Measurements from ENCODE around the gene HMG20B.
"Not testable (repeated sequence)": the region's sequence is repeated elsewhere in the genome, so short reads cannot be mapped to it uniquely, and the experiment has no call there.

The HMG20B gene

DNA sequence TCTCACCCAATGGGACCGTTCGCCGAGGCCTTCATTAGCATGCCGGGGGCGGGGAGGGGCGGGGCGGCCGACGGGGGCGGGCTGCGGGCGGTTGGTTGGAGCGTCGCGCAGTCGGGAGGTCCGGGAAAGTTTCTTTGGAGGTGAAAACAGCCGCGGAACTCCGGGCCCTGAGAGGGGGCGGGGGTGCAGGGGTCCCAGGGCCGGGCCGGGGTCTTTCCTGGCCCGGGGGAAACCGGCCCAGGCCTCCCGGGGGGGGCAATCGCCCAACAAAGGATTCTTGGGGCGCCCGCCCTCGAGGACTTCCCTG is at the start of gene HMG20B:
HMG20B (plus strand) TSS at position 90 of the 307 bp plus-strand sequence. CDS start 366 bp downstream, outside the sequence.
- no peak for DNase-seq

DNA sequence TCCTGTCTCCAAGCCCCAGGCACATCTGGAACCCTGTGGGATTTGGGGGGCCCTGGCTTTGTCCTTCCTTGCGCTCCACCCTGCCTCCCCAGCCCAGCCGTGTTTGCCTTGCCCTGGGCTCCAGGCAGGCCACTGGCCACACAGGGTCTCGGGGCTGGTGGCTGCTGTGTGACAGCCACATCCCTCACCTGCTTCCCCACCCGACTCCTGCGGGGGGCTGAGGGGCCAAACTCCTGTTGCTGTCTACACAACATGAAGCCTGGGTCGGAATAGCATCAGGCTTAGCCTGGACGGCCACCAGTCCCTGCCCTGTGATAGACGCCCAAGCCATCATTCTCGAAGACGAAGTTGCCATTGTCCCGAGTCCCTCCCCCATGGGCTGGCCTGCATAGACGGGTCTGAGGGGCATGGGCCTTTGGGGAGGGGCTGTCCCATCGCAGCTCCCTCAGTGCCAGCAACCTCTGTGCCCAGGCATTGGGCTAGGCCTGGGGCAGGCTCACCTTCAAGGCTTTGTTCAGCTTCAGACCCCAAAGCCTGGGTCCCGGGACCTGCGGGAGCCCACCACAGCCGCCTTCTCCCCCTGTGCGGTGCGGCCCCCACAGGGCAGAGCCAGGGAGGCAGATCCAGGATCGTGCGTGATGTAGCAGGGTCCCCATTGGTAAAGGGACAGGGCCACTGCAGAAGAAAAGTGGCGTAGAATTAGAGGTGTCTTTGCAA is 49.2 kb upstream of the HMG20B start:
- no peak for DNase-seq

DNA sequence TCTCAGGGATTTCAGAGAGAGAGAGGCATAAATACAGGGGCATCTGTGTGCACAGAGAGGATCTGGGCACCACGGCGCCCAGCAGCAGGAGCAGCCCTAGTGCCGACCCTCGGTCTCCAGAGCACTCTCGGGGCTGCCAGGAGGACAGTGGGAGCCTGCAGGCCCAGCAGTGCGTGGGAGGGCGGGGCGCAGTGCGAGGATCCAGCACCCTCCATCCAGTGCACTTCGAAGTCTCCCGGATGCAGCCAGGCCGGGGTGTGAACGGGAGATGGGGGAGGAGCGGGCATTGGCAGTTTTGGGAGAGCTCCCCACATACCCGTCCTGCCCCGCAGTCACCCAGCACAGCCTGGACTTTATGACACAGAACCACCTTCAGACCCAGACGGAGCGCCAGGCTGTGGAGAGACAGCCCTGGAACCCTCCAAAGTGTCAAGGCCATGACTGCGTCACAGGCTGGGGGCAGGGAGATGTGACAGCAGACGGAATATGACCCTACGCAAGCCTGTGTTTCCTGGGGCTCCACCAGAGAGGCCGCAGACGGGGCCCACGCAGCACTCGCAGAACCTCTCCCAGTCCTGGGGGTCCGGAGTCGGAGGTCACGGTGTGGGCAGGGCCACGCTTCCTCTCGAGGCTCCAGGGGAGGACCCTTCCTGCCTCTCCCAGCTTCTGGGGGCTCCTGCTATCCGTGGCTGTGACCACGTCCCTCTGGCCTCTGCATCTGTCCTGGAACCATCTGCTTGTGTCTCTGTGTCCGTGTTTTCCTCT is 48.5 kb upstream of the HMG20B start:
- no peak for DNase-seq

DNA sequence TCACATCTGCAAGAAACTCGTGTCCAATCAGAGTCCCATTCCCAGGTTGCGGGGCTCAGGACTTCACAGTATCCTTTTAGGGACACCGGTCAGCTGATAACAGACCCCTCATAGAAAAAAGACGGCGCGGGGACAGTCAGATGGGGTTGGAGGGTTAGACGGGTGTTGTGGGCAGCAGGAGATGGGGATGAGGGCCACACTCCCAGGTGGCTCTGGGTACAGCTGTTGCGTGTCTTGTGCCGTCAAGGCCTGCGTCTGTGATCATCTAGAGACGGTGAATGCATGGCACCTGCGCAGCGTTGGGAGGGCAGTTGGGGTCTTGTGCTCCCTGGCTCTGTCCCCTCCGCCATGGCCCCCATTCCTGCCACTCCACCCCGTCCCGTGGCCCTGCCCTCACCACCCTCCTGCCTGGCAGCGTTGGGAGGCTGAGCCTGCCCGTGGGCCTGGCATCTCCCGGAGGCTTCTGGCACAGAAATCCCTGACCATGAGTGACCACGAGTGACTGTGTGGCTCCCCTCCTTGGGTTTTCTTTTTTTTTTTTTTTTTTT is 47.8 kb upstream of the HMG20B start:
- no peak for DNase-seq

DNA sequence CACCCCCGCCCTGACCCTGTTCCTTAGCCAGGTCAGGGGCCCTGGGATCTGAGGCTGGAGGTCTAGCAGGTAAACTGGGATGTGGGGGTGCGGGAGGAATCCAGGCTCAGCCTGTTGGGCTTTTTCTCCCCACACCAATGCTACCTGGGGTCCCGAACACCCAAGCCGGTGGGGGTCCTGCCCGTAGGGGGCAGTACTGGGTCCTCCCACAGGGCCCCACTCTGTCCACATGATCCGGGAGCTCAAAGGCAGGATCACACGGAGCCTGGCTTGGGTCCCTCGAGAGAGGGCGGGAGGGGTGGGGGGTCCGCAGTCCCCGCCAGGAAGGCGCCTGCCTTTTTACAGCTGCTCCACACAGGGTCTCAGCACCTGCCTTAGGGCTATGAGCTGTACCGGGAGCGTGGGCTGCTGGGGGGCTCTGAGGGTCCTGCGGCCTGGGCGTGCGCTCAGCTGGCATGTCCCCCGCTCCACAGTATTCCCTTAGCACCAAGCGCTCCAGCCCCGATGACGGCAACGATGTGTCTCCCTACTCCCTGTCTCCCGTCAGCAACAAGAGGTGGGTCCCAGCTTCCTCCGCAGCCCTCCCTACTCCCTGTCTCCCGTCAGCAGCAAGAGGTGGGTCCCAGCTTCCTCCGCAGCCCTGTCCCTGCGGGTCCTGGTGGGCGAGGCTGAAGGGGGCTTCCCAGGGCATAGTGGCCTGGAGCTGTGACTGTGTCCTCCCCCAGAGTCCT is 46.1 kb upstream of the HMG20B start:
- no peak for DNase-seq

DNA sequence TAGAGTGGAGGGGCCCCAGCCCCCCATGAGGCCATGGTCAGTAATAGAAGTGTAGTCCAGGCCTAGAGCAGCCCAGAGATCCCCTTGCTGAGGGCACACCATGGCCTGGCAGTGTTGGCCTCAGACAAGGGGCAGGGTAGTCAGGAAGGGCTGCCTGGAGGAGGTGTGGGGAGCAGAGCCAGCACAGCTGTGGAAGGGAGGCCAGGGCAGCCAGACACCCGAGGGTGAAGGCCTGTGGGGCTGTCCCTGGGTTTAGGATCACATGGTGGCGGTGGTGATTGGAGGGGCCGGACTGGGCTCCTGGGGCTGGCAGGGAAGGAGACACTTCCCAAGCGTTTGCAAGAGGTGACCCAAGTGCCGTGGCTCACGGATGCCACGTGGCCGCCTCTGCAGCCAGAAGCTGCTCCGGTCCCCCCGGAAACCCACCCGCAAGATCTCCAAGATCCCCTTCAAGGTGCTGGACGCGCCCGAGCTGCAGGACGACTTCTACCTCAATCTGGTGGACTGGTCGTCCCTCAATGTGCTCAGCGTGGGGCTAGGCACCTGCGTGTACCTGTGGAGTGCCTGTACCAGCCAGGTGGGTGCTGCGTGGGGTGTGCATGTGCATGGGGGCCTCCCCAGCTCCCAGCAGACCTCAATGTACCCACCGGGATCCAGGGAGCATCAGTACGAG is 45.4 kb upstream of the HMG20B start:
- DNase-seq = no peak

DNA sequence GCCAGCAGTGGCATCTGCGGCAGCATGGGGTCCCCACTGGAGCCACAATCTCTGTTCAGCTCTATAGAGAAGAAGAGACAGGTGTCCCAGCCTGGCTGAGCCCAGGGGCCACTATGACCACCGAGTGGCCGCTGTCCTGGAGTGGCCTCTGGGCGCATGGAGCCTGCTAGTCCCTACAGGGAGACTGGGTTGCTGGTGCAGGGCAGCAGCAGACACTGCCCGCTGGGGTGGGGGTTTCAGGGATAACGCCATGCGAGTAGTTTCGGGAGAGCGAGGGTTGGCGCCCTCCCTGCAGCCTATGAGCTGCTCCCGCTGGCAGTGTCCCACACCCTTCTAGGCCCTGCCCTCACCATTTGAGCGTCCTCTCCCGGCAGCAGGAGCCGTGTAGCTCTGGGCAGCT is 44.7 kb upstream of the HMG20B start:
- no peak for DNase-seq

- no peak for DNase-seq
Observed at GRCh38 chr19:3528539-3529211, 44.1 kb upstream of the HMG20B start.

DNA sequence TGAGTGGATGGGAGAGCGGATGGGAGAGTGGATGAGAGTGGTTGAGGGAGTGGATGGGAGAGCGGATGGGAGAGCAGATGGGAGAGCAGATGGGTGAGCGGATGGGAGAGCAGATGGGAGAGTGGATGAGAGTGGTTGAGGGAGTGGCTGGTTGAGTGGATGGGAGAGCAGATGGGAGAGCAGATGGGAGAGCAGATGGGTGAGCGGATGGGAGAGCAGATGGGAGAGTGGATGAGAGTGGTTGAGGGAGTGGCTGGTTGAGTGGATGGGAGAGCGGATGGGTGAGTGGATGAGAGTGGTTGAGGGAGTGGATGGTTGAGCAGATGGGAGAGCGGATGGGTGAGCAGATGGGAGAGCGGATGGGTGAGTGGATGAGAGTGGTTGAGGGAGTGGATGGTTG is 43.4 kb upstream of the HMG20B start:
- not testable (repeated sequence) for DNase-seq

DNA sequence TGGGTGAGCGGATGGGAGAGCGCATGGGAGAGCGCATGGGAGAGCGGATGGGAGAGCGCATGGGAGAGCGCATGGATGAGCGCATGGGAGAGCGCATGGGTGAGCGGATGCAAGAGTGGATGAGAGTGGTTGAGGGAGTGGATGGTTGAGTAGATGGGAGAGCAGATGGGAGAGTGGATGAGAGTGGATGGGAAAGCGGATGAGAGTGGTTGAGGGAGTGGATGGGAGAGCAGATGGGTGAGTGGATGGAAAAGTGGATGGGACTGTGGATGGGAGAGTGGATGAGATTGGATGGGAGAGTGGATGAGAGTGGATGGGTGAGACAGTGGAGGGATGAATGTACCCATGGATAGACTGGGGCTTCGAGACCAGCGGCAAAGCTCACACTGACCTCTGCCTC is 42.4 kb upstream of the HMG20B start:
- DNase-seq = no peak

GRCh38 chr19:3531716-3532115 is 41.0 kb upstream of the HMG20B start:
- DNase-seq = no peak

DNA sequence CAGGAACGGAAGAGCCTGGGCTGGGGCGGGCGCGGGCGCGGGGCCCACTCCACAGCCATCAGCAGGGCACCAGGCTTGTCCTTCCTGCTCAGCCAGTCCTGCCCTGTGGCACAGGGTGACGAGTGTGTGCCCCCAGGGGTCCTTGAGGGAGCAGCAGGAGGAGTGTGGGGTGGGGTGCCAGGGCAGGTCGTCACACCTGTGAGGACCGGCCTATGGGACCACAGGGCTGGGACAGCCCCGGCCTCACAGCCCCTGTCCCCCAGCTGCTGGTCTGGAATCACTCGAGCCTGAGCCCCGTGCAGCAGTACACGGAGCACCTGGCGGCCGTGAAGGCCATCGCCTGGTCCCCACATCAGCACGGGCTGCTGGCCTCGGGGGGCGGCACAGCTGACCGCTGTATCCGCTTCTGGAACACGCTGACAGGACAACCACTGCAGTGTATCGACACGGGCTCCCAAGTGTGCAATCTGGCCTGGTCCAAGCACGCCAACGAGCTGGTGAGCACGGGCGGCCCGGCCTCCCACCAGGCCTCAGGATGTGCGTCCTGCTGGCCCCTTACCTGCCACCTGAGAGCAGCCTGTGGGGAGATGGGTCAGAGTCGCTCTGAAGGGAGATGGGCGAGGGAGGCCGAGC is 40.5 kb upstream of the HMG20B start:
- no peak for DNase-seq

DNA sequence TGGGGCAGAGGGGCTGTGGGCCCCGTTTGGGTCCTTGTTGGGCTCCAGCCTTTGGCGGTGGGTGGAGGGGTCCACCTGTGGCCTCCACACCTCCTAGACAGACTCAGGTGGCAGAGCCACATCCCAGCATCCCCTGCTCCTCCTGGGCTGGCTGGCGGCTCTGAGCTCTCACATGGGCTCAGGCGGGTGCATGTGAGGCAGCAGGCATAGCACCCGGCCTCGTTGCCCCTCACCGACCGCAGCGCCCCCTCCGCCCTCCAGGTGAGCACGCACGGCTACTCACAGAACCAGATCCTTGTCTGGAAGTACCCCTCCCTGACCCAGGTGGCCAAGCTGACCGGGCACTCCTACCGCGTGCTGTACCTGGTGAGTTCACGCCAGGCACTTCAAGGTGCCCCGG is 39.7 kb upstream of the HMG20B start:
- DNase-seq = no peak

DNA sequence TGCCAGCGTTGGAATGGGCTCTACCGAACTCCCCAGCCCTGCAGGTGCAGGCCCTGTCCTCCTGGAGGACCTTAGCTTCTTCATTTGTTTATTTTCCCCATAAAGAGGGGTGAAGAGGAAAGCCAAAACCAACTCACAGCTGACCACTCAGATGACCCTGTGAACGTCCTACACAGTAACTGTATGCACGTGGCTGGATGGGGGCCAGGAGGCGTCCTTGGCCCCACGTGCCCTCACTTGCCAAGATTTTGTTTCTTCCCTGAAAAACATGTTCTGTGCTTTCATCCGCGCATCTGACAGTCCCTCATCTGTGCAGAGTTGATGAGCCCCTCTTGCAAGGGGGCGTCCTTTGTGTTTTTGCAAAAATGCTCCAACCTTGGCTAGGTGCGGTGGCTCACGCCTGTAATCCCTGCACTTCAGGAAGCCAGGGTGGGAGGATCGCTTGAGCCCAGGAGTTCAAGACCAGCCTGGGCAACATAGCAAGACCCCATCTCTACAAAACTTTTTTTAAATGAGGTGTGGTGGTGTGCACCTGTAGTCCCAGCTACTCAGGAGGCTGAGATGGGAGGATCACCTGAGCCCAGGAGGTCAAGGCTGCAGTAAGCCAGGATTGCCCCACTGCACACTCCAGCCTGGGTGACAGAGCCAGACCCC is 39.1 kb upstream of the HMG20B start:
- DNase-seq = no peak

- no peak for DNase-seq
Observed at GRCh38 chr19:3534375-3535234, 38.1 kb upstream of the HMG20B start.

- DNase-seq = no peak
Observed at GRCh38 chr19:3535235-3535535, 37.6 kb upstream of the HMG20B start.

DNA sequence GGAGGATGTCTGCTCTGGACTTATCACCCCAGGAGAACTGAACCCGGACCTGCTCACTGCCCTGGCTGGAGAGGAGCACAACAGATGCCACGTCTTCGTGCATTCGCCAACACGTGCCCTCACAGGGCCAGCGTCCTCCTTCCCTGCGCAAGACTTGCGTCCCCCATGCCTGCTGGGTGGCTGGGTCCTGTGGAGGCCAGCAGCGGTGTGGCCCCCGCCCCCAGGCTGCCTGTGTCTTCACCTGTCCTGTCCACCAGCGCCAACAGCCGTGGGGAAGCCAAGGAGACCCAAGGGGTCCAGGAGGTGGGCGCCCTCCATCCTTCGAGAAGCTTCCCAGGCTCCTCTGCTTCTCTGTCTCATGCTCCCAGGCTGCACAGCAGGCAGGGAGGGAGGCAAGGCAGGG is 37.2 kb upstream of the HMG20B start:
- DNase-seq = no peak

GRCh38 chr19:3535981-3536380 is 36.8 kb upstream of the HMG20B start:
- DNase-seq = no peak

- DNase-seq = no peak
Observed at GRCh38 chr19:3536429-3537100, 36.2 kb upstream of the HMG20B start.

- no peak for DNase-seq
Observed at GRCh38 chr19:3537101-3537437, 35.7 kb upstream of the HMG20B start.
